ENCODE results near the gene SIGLEC10.

SIGLEC10 gene

DNA sequence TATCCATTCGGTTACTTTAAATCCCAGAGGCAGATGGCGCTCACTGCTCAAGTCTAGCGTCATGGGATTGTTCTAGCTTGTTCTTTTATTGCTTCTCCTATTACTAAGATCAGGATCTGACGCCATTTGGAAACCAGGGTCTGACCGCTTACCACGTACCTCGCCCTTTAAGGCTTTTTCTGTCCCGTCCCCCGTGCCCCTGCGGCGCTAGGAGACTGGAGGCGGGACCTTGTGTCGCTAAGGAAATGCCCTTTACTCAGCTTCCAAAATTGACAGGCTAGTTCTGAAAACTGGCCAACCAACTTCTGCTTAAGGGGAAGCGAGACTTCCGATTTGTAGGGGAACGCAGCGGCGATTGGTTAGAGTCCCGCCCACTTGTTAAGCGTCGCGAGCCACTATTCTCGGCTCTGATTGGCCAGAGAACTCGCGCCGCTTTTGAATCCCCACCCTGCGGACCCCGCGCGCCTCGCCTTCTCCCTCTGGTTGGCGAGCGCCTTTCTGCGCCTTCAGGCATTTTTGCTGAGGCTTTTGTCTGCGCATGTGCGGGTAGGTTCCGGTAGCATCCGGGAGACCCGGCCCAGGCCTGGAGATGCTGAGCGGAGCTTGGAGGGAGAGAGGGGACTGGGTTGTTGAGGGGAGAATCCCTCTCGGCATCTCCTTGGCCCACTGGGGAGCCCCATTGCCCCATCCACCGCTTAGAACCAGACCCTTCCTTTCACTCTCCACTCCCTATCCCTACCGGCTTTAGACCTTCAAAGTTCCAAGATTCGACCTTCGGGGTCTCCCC lies 23.2 kb downstream of the SIGLEC10 start:
- peak; percentile 85 to 92 for DNase-seq

GRCh38 chr19:51392701-51393100 lies 24.7 kb downstream of the SIGLEC10 start:
- no peak for DNase-seq

- no peak for DNase-seq
Measured at GRCh38 chr19:51391073-51391611, 26.3 kb downstream of the SIGLEC10 start.

- no peak for DNase-seq
Measured at GRCh38 chr19:51389143-51389542, 28.3 kb downstream of the SIGLEC10 start.

GRCh38 chr19:51387924-51388389 lies 29.5 kb downstream of the SIGLEC10 start, which contains the start of gene LIM2:
LIM2 (minus strand) TSS chr19:51387974; CDS start chr19:51387443, 531 bp downstream.
- DNase-seq, result no peak

GRCh38 chr19:51386882-51387520 lies 30.4 kb downstream of the SIGLEC10 start:
- DNase-seq, result no peak

- DNase-seq, result no peak
Measured at GRCh38 chr19:51382004-51382403, 35.4 kb downstream of the SIGLEC10 start.

GRCh38 chr19:51380379-51380778 lies 37.1 kb downstream of the SIGLEC10 start:
- no peak for DNase-seq

- no peak for DNase-seq
Measured at GRCh38 chr19:51377422-51377821, 40.0 kb downstream of the SIGLEC10 start.

- DNase-seq, result no peak
Measured at GRCh38 chr19:51375504-51376221, 41.8 kb downstream of the SIGLEC10 start.

GRCh38 chr19:51372649-51373504 lies 44.6 kb downstream of the SIGLEC10 start, which contains the start of gene NKG7:
NKG7 (minus strand) TSS chr19:51372654; CDS start chr19:51372535, 119 bp downstream.
- DNase-seq, result no peak

- no peak for DNase-seq
Measured at GRCh38 chr19:51372021-51372648, 45.3 kb downstream of the SIGLEC10 start.

GRCh38 chr19:51371186-51371690 lies 46.2 kb downstream of the SIGLEC10 start:
- DNase-seq, result no peak

- DNase-seq, result no peak
Measured at GRCh38 chr19:51370230-51370629, 47.2 kb downstream of the SIGLEC10 start.

GRCh38 chr19:51368366-51369282 lies 48.8 kb downstream of the SIGLEC10 start, which contains the start of gene CLDND2:
CLDND2 (minus strand) TSS chr19:51369003; CDS start chr19:51368577, 426 bp downstream.
- no peak for DNase-seq

DNA sequence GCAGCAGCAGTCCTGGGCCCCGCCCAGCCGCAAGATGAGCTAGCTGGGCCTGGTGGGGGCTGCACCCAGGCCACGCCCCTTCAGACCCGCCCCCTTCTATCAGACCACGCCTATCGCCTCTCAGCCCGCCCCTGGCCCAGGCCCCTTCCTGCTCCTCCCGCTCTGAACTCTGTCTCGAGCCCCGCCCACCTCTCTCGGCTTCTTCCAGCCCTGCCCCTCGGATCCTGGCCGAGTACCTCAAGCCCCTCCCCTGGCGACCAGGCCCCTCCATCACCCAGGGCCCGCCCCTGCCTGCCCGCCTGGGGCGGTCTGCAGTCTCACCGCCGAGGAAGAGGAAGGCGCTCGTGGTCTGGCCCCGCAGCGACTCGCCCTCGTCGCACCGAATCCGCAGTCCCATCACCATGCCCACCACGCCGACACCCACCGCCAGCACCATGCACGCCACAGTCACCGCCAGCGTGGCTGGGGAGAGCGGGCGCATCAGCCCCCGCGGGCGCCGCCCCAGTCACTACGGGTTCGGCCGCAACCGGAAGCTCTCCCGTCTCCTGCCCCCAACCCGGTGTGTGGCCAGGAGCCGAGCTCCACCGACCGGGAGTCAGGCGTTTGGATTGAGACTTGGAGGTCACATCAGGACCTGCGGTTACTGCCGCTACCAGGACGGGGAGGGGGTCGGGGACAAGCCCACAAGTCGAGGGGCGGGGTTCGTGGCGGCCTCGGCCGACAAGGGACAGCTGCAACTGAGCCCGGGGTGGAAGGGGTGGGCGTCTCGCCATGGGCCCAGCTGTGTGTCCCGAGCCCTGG lies 49.7 kb downstream of the SIGLEC10 start:
- peak; percentile 97 to 99 for DNase-seq

DNA sequence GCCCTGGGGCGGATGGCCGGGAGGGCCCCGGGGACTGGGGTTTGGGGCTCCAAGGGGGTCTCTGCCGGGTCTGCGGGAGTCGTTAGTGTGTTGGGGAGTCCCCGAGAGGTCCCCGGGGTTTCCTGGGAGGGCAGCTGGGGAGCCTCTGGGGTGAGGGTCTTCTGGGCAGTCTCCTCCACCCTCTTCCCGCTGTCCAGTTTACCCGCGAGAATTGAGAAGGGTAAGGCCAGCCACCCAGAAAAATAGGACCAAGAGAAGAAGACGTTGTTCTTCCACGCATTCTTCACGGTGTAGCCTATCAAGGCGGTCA lies 50.2 kb downstream of the SIGLEC10 start:
- no peak for DNase-seq

DNA sequence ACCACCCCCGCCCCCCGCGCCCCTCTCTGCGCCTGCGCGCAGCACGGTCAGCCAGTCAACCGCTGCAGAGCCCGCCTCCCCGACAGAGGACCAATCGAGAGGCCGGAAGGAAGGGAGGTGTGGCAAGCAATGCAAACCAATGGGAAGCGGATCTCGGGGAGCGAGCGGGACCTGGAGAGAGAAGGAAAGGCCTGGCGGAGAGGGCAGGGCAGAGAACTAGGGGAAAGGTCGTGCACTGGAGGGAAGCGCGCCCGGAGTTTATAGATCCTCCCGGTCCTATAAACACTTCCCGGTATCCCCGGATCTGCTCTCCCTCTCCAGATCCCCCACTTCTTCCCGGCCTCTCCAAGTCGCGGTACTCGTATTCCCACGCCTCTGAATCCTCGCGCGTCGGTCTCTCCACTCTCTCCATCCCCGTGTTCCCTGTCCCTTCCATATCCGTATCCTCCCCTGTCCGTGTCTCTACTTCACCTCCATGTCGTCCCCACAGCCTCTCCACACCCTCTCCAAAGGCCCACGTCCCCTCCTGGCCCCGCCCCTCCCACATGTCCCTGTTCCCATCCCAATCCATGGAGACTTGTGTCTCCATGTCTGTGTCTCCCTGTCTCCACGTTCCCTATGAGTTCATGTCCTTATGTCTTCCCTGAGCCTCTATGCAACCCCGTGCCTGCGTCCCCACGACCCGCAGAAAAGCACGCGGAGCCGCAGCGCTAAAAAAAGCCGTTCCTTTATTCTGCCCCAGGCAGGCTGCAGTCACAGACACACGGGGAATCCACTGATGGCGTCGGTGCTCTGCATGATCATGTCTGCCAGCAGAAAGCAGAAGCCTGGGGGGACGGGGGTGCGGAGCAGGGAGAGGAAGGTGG lies 50.8 kb downstream of the SIGLEC10 start:
- DNase-seq, result peak; percentile 98

All from hippocampal formation (tissue), 2 donors.